Neural progenitor cell (in vitro differentiated cells): ENCODE measurements around the gene CNNM2. TPM values are rescaled to one million over a fixed set of nuclear protein-coding genes. Genes with fewer than 3 reads are reported as not detected.

Experiments
- DNase-seq: peaks from one replicate; pipeline ENCODE4 v3.0.0-alpha.2; 2016; ENCODE audit warnings: low spot score
- H2AFZ ChIP-seq: fragments of 200-600 bp; sonication (generic); replicated peaks from 2 replicates; pipeline ENCODE4 v1.6.1; 2016; ENCODE audit warnings: antibody characterized with exemption
- H3F3A ChIP-seq: fragments of 200-600 bp; sonication (generic); 2 replicates; pipeline ENCODE4 v1.6.1; 2016; ENCODE audit warnings: antibody characterized with exemption, low read depth
- H3K27ac ChIP-seq: fragments of 200-600 bp; sonication (generic); 2 replicates; pipeline ENCODE4 v1.5.1; 2016; ENCODE audit warnings: mild to moderate bottlenecking
- H3K27me3 ChIP-seq: fragments of 200-600 bp; sonication (generic); 2 replicates; pipeline ENCODE4 v1.6.1; 2016; ENCODE audit warnings: mild to moderate bottlenecking, moderate library complexity
- H3K36me3 ChIP-seq: fragments of 200-600 bp; sonication (generic); 2 replicates; pipeline ENCODE4 v1.5.1; 2016
- H3K4me1 ChIP-seq: fragments of 200-600 bp; sonication (generic); 2 replicates; pipeline ENCODE4 v1.6.1; 2016; ENCODE audit warnings: mixed run types
- H3K4me2 ChIP-seq: fragments of 200-600 bp; sonication (generic); 2 replicates; pipeline ENCODE4 v1.6.1; 2016
- H3K4me3 ChIP-seq: fragments of 200-600 bp; sonication (generic); 2 replicates; pipeline ENCODE4 v1.5.1; 2016
- H3K79me2 ChIP-seq: fragments of 200-600 bp; sonication (generic); 2 replicates; pipeline ENCODE4 v1.6.1; 2016; ENCODE audit warnings: low read depth
- H3K9ac ChIP-seq: fragments of 200-600 bp; sonication (generic); 2 replicates; pipeline ENCODE4 v1.6.1; 2016
- H3K9me3 ChIP-seq: fragments of 200-600 bp; sonication (generic); 2 replicates; pipeline ENCODE4 v1.5.1; 2016; ENCODE audit warnings: low read depth
- H4K20me1 ChIP-seq: fragments of 200-600 bp; sonication (generic); 2 replicates; pipeline ENCODE4 v1.6.1; 2016; ENCODE audit warnings: low read depth
- H3K27ac Mint-ChIP-seq: 3 replicates; pipeline ENCODE4 v1.8.0; 2021; ENCODE audit warnings: mixed read lengths
- H3K27me3 Mint-ChIP-seq: 2 replicates; pipeline ENCODE4 v1.8.0; 2022; ENCODE audit warnings: low read depth, mild to moderate bottlenecking, inconsistent platforms, moderate library complexity, mixed read lengths; ENCODE audit not compliant: insufficient read depth
- H3K36me3 Mint-ChIP-seq: 3 replicates; pipeline ENCODE4 v1.8.0; 2021; ENCODE audit warnings: mixed read lengths
- H3K4me1 Mint-ChIP-seq: 3 replicates; pipeline ENCODE4 v1.8.0; 2021; ENCODE audit warnings: mixed read lengths
- H3K4me3 Mint-ChIP-seq: 3 replicates; pipeline ENCODE4 v1.8.0; 2021; ENCODE audit warnings: mild to moderate bottlenecking, moderate library complexity, mixed read lengths
- H3K9me3 Mint-ChIP-seq: 3 replicates; pipeline ENCODE4 v1.8.0; 2020; ENCODE audit warnings: mixed read lengths
- EZH2 ChIP-seq: fragments of 200-600 bp; sonication (generic); IDR thresholded peaks from 2 replicates; pipeline ENCODE4 v1.6.1; 2017; ENCODE audit warnings: antibody characterized with exemption, mild to moderate bottlenecking, moderate library complexity
- EZH2phosphoT487 ChIP-seq: fragments of 200-600 bp; sonication (generic); IDR thresholded peaks from 2 replicates; pipeline ENCODE4 v1.6.1; 2017; ENCODE audit warnings: antibody characterized with exemption
- total RNA-seq: library from RNA; depleted of rRNA; stranded (reverse); fragments of >200 nt; gene quantifications from 2 replicates; pipeline ENCODE4 v1.2.3, GENCODE V29; 2015; ENCODE audit warnings: low replicate concordance
- TF ChIP-seq, protein P1 (sequence below): fragments of 200-600 bp; sonication (generic); IDR thresholded peaks from 2 replicates; pipeline ENCODE4 v1.5.1; 2017; ENCODE audit warnings: antibody characterized with exemption, mild to moderate bottlenecking

CNNM2 gene
- total RNA-seq, 1 donor from 2014 or later, result 11.4 TPM

DNA sequence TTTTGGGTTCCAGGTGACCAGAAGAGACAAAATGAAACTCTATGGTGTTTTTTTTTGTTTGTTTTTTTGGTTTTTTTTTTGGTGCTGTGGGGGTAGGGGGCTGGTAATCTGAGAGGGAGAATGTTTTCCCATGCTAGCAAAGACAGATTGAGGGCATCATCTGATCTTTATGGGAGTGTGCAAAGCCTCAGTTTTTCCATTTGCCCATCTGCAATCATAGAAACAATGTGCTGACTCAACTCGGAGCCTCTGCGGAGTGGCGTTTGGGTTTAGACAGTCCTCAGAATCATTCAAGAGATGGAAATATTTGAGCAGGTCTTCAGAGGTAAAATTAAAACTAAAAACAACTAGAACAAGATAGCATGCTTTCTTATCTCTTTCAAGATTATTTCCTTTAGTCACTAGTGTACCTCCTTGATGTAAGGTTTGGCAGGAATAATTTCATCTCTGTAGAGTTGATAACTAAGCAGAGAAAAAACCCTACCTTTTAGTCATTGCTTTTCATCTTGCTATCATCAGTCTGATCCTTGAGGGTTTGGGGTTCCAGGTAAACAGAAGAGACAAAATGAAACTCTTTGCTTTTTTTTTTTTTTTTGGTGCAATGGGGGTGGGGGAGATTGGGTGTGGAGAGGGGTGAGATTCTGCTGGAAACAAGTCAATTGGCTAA lies 18.0 kb downstream of the CNNM2 start:
- Mint-ChIP-seq H3K4me1 (no peaks in the 10 kb centered on the region), H3K36me3 (peaks cover 4% of the 10 kb centered on the region), H3K4me3 (no peak overlapping the region), H3K27me3 (peaks cover 2% of the 10 kb centered on the region), H3K27ac (no peak overlapping the region), H3K9me3 (peaks cover 6% of the 10 kb centered on the region)
- no peak overlapping the region for H2AFZ ChIP-seq
- no peaks in the 10 kb centered on the region for H3K4me1 ChIP-seq
- H3K4me2 ChIP-seq, result no peak overlapping the region
- H3K4me3 ChIP-seq, result no peak overlapping the region
- H3F3A ChIP-seq, result no peaks in the 10 kb centered on the region
- H3K79me2 ChIP-seq, result peaks cover 6% of the 10 kb centered on the region
- H3K27ac ChIP-seq, result no peak overlapping the region
- no peaks in the 10 kb centered on the region for H4K20me1 ChIP-seq
- H3K36me3 ChIP-seq, result no peaks in the 10 kb centered on the region
- no peak for TF ChIP-seq EZH2
- TF ChIP-seq, protein P1, sequence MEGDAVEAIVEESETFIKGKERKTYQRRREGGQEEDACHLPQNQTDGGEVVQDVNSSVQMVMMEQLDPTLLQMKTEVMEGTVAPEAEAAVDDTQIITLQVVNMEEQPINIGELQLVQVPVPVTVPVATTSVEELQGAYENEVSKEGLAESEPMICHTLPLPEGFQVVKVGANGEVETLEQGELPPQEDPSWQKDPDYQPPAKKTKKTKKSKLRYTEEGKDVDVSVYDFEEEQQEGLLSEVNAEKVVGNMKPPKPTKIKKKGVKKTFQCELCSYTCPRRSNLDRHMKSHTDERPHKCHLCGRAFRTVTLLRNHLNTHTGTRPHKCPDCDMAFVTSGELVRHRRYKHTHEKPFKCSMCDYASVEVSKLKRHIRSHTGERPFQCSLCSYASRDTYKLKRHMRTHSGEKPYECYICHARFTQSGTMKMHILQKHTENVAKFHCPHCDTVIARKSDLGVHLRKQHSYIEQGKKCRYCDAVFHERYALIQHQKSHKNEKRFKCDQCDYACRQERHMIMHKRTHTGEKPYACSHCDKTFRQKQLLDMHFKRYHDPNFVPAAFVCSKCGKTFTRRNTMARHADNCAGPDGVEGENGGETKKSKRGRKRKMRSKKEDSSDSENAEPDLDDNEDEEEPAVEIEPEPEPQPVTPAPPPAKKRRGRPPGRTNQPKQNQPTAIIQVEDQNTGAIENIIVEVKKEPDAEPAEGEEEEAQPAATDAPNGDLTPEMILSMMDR, result no peak
- no peak for TF ChIP-seq EZH2phosphoT487
- peaks cover 4% of the 10 kb centered on the region for H3K9me3 ChIP-seq
- no peaks in the 10 kb centered on the region for H3K27me3 ChIP-seq
- DNase-seq, result no peak
- no peak overlapping the region for H3K9ac ChIP-seq

DNA sequence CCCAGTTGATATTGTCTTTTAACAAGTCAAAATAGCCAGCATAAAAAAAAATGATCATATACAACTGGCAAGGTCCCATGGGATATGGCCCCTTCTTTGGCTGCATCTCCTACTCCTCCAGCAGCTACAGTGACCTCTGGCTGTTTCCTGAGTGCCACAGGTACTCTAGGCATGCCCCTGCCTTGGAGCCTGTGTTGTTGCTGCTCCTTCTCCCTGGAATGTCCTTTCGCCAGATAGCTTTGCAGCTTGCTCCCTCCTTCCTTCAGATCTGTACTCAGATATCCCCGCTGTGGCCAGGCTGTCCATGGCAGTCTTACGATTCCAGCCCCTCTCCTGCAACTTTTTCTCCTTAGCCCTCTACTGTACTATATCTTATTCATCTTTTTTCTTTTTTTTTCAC lies 23.3 kb downstream of the CNNM2 start:
- no peaks in the 10 kb centered on the region for H3K36me3 ChIP-seq
- no peak overlapping the region for H3K4me2 ChIP-seq
- H3K4me1 ChIP-seq, result peaks cover 16% of the 10 kb centered on the region
- H3K9ac ChIP-seq, result no peak overlapping the region
- H3K4me1 Mint-ChIP-seq, result no peaks in the 10 kb centered on the region
- H3K27me3 Mint-ChIP-seq, result no peaks in the 10 kb centered on the region
- H3K9me3 ChIP-seq, result no peaks in the 10 kb centered on the region
- peaks cover 6% of the 10 kb centered on the region for H3K79me2 ChIP-seq
- no peaks in the 10 kb centered on the region for H3K27me3 ChIP-seq
- DNase-seq, result no peak
- no peak overlapping the region for H3K4me3 ChIP-seq
- no peak overlapping the region for H3K4me3 Mint-ChIP-seq
- H3F3A ChIP-seq, result peaks cover 9% of the 10 kb centered on the region
- no peak overlapping the region for H3K27ac ChIP-seq
- no peaks in the 10 kb centered on the region for H3K36me3 Mint-ChIP-seq
- TF ChIP-seq EZH2phosphoT487, result no peak
- TF ChIP-seq, protein P1, result no peak
- TF ChIP-seq EZH2, result no peak
- peaks cover 18% of the 10 kb centered on the region for H4K20me1 ChIP-seq
- H3K27ac Mint-ChIP-seq, result no peak overlapping the region
- no peaks in the 10 kb centered on the region for H3K9me3 Mint-ChIP-seq
- H2AFZ ChIP-seq, result no peak overlapping the region

DNA sequence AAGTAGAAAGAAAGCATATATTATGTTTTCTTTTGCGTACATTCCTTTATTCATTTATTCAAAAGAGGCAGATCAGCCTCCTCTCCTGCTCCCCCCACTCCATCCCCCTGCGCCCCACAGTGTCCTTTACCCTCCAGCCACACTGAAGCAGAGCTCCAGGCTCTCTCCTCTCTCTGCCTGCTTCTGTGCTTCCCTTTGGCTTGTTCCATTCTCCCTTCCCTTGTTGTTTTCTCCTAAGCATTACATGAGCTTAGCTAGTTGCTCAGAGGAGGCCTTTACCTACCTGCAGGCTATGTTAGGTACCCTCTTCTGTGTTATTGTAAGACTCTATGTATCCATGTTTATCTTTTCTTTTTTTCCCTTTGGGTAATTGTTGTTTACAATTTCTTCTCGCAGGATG lies 27.4 kb downstream of the CNNM2 start:
- Mint-ChIP-seq H3K4me1 (no peaks in the 10 kb centered on the region), H3K4me3 (no peak overlapping the region), H3K27ac (no peak overlapping the region), H3K9me3 (no peaks in the 10 kb centered on the region), H3K36me3 (no peaks in the 10 kb centered on the region), H3K27me3 (no peaks in the 10 kb centered on the region)
- Histone ChIP-seq H4K20me1 (peaks cover 18% of the 10 kb centered on the region), H3K4me1 (peaks cover 19% of the 10 kb centered on the region), H3K9ac (no peak overlapping the region), H3F3A (peaks cover 9% of the 10 kb centered on the region), H3K9me3 (no peaks in the 10 kb centered on the region), H3K27ac (peak overlapping the region; percentile 47), H3K36me3 (no peaks in the 10 kb centered on the region), H3K27me3 (no peaks in the 10 kb centered on the region), H3K4me3 (no peak overlapping the region), H3K79me2 (no peaks in the 10 kb centered on the region), H2AFZ (no peak overlapping the region), H3K4me2 (peak overlapping the region; percentile 45)
- no peak for TF ChIP-seq EZH2phosphoT487
- TF ChIP-seq EZH2, result no peak
- TF ChIP-seq, protein P1, result no peak
- DNase-seq, result peak; percentile 16
